ENCODE results near the gene CEP43.

CEP43 gene

GRCh38 chr6:166969390-166970002 is 29.7 kb upstream of the CEP43 start:
- DNase-seq, result no peak

DNA sequence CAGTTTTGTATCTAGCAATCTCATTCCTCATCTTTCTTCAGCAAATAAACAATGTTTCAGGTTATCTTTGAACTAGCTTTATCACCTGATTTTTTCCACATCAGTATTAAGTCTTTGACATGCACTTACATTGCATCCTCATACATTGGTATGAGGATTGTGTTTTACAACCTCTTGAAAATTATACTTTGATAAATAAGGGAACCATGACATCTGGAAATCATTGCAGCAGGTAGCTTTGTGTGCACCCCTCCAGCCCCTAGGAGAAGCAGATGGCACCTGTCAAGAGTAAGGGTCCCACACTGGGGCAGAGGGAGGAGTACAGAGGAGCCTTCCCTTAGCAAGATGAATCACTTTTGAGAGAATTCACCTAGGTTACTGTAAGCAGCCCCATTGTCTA is 29.1 kb upstream of the CEP43 start:
- DNase-seq, result no peak

DNA sequence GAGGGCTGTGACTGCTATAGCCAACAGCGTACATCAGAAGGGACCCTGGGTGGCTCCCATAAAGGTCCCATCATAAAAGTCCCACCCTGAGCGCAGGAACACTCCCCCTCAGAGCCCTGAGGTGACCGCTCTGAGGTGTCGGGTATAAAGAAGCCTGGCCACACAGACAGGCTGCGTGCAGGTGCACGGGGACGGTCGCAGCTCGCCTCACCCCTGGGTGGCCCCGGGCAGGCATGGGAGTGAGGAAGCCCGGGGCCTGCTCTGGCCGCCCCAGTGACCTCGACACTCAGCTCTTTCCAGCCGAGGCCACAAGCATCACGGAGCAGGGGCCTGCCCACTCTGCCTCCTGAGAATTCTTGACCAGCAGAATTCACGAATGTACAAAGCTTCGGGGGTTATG is 28.4 kb upstream of the CEP43 start:
- no peak for DNase-seq

DNA sequence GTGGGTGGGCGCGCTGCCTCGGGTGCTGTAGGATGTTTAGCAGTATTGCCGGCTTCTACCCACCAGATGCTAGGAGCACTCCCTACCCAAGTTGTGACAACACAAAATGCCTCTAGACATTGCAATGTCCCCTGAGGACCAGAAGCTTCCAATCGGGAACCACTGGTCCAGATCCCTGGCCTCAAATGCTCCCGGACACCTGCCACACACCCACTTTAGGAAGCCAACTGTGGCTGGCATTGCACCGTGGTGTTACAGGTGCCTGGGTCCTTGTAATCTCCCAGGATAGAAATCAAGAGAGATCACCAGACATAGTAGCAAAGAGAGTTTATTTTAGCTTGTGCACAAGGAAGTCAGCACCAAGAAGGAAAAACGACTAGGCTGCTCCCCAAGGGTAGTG is 27.9 kb upstream of the CEP43 start:
- DNase-seq, result no peak

DNA sequence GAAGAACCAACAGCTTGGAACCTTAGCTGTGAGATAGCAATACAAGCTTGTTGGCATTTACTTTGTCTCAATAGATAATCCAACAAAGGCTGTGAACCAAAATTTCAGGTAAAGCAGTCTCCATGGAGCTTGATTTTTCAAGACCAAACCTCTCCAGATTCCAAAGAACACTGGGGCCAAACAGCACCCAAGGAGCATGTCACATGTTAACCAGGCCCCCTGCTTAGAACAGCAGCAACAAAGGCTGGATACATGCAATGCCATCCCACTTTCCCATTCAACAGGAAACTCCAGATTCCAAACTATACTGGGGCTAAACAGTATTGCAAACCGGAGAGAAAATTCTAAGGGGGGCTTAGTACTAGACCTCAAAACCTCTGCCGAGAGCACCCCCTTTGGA is 27.1 kb upstream of the CEP43 start:
- DNase-seq, result no peak

DNA sequence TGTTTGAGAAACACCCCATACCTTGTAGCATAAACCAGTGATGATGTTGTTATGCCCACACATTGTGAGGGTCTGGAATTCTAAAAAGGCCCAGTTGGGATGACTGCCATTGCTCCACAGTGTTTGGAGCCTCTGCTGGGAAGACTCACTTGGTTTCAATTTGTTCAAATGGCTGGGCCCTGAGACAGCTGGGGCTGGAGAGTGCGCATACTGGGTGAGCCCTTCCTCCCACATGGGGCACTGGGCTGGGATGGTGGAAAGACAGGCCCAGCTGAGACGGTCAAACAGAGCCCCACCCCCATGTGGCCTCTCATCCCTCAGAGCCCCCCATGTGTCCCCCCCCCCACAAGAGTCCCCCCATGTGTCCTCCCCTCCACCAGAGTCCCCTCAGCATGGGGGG is 22.6 kb upstream of the CEP43 start:
- no peak for DNase-seq

GRCh38 chr6:166977621-166978525 is 21.3 kb upstream of the CEP43 start:
- DNase-seq, result no peak

DNA sequence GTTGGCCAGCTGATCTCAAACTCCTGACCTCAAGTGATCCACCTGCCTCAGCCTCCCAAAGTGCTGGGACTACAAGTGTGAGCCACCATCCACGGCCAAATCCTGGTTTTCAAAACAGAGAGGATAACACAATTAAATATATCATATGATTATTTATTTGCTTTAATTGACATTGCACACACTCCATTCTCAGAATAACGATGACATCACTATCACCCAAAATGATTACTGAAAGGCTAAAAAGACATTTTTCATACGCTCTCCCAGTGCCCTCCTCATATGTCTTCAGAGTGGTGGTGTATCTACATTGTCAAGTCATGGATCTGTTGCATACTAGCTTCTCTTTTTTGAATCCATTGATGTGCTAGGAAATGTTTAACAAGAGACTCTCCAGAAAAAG is 18.5 kb upstream of the CEP43 start:
- no peak for DNase-seq

- no peak for DNase-seq
Measured at GRCh38 chr6:166987448-166987847, 11.7 kb upstream of the CEP43 start.

- no peak for DNase-seq
Measured at GRCh38 chr6:166987930-166988329, 11.3 kb upstream of the CEP43 start.

DNA sequence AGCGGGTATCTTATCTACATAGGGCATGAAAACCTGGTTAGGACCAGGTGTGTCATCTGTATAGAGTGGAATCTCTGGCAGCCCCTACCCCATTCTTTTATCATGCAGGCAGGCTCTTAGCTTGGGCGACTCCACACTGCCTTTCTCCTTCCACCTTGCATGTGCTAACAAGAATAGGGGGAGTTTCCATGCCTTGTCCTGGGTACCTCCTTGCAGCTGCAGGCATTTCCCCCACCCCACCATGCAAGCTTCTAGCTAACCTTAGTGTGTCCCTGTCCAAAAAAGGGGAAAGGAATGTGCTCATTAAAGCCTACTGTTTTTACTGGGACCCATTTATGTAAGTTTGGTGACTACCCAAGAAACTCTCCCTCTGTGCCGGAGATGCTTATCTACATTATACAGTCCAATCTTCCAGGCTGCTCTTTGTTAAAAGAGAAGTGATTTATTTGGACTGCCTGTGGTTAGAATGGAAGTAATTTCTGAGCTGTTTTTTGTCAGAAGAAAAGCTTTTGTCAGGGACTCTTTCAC is 10.5 kb upstream of the CEP43 start:
- DNase-seq, result no peak

GRCh38 chr6:166989427-166990032 is 9.7 kb upstream of the CEP43 start:
- no peak for DNase-seq

DNA sequence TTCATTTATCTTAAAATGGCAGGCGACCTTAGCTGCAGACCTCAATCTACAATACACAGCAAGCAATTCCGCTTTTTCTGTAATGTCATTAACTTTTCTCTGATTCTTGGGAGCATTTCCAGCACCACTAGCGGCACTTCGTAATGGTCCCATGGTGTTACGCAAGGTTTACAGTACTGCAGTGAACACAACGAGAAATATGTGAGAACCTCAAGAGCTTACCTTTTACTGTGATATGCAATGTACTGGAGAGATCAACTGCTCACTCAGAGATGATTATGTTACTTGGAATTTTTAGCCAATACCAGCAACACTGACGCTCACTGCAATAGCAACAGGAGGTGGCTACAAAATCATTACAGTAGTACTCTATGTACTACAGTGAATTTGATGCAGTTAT is 2.8 kb upstream of the CEP43 start:
- DNase-seq, result no peak

DNA sequence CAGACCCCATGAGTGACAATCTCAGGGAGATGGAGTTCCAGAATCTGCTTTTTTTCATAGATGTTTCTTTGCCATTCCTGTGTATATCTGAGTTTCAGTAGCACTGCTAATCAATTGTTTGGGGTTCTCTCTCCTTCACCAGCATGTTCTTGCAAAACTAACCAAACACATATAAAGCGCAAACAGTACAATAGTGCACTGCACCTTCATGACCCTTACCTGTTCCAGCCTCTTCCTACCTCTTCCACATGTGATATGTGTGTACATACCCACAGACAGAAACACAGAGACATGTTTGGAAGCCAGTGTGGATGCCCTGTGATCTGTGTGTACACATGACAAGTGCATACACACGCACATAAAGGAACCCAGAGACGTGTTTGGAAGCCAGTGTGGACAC is 1.8 kb upstream of the CEP43 start:
- DNase-seq, result no peak

DNA sequence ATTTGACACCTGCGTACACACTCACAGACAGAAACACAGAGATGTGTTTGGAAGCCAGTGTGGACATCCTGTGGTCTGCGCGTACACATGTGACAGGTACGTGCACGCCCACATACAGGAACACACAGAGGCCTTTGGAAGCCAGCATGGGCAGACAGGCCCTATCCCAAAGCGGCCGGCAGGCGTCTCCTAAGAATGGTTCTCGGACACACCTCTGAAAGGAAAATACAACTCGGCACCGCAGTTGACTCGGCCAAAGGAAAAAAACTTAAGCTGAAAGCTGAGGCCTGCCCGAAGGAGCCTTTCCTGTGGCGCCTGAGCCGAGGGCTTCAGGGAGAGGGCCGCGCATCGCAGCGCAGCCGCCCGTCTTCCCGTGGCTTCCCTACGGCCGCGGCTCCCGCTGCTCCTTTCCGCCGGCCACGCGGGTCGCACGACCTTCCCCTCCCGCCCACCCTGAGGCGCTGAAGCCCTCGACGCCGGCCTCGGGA is 1.4 kb upstream of the CEP43 start:
- no peak for DNase-seq

DNA sequence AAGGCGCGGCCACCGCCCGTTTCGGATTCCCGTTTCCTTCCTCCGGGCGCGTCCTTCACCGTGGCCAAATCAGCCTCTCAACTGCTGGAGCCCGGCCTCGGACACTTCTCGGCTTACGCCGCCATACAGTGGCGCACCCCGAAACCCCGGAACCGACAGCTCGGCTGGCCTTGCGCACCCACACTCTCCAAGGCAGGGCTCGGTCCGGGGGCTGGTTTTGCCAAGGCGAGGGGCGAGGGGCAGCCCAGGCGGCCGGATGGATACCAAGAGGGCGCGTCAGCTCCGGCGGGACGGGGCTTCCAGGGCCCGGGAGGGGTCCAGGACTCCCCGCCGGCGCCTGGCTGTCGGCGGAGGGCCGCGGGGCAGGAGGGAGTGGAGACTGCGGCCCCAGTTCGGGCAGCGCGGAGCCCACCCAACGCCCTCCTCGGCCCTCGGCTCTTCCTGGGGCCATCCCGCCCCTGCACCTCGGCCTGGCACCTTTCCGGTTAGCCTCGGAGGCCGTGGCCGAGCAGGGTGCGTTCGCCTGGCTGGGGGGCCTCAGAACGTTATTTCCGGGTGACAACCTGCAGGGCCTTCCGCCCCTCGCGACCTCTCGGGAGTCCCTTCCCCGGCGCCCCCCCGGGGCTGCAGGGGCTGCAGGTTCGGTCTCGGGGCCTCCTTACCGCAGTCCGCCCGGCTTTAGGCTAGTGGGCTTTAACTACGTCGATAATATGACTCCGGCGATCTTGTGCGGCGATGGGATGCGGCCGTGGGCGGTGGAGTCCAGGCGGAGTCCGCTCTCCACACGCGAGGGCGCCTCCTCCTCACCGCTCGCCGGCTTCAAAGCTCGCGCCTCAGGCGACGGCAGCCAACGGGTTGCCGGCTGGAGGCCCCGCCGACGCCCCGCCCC is 697 bp upstream of the CEP43 start:
- no peak for DNase-seq

DNA sequence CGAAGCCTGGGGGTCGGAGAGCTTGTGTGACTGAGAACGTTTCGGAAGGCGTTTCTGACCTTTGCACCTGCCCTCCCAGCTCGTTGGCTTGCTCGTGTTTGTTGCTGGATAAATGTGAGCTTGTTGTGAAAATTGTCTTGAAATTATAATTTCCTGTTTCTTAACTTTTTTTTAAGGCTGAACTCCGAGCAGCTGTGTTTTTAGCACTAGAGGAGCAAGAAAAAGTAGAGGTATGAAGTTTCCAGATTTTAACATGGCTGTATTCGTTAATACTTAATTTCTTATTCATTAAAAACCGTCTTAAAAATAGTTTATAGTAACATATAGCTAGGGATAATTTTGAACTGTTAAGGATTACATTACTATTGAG is 672 bp downstream of the CEP43 start:
- DNase-seq, result no peak

DNA sequence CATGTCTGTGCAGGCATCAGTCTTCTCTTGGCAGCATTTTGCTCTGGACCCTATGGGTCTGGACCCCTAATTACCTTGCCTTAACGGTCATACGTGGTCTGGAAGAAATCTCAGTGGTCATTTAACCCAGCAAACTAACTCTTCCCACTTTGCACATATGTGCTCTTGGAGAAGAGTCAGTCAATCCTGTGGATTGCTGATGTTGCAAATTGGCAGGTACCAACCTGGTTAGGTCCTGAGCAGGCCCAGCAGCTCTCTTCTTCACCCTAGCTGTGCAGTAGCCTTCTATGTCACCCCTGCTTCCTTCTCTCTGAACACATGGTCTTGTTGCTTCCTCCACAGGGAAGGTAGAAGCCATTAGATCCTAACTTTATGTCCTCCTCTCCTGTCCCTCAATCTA is 1.6 kb downstream of the CEP43 start:
- no peak for DNase-seq

GRCh38 chr6:167005350-167006159 is 6.4 kb downstream of the CEP43 start:
- DNase-seq, result no peak

- DNase-seq, result no peak
Measured at GRCh38 chr6:167007985-167008384, 8.8 kb downstream of the CEP43 start.

- no peak for DNase-seq
Measured at GRCh38 chr6:167013067-167013466, 13.9 kb downstream of the CEP43 start.

- DNase-seq, result no peak
Measured at GRCh38 chr6:167013946-167014345, 14.7 kb downstream of the CEP43 start.
